ENCODE results near the gene THBS1.

THBS1 gene

GRCh38 chr15:39609166-39609916 is 28.5 kb downstream of the THBS1 start:
- no peak for DNase-seq

- no peak for DNase-seq
These were observed 29.8 kb downstream of the THBS1 start for GRCh38 chr15:39610665-39611064.

GRCh38 chr15:39613271-39613670 is 32.4 kb downstream of the THBS1 start:
- DNase-seq = no peak

GRCh38 chr15:39613861-39614260 is 33.0 kb downstream of the THBS1 start:
- no peak for DNase-seq

- no peak for DNase-seq
These were observed 36.0 kb downstream of the THBS1 start for GRCh38 chr15:39616731-39617455.

GRCh38 chr15:39618063-39618823 is 37.4 kb downstream of the THBS1 start:
- DNase-seq = no peak

GRCh38 chr15:39621210-39621609 is 40.3 kb downstream of the THBS1 start:
- no peak for DNase-seq

- no peak for DNase-seq
These were observed 41.1 kb downstream of the THBS1 start for GRCh38 chr15:39621976-39622375.

- no peak for DNase-seq
These were observed 42.0 kb downstream of the THBS1 start for GRCh38 chr15:39622660-39623516.

- peak; percentile 55 to 70 for DNase-seq
These were observed 42.7 kb downstream of the THBS1 start for GRCh38 chr15:39623529-39623931.

- peak; percentile 80 to 82 for DNase-seq
These were observed 43.9 kb downstream of the THBS1 start for GRCh38 chr15:39624806-39625205.

GRCh38 chr15:39625451-39625850 is 44.6 kb downstream of the THBS1 start:
- DNase-seq = no peak

- DNase-seq = no peak
These were observed 45.0 kb downstream of the THBS1 start for GRCh38 chr15:39625856-39626255.

- DNase-seq = no peak
These were observed 46.7 kb downstream of the THBS1 start for GRCh38 chr15:39627451-39628143.

GRCh38 chr15:39628144-39628508 is 47.2 kb downstream of the THBS1 start:
- no peak for DNase-seq

- no peak for DNase-seq
These were observed 47.8 kb downstream of the THBS1 start for GRCh38 chr15:39628546-39629257.

- DNase-seq = peak; percentile 56 to 68
These were observed 48.5 kb downstream of the THBS1 start for GRCh38 chr15:39629371-39629770.

- no peak for DNase-seq
These were observed 49.0 kb downstream of the THBS1 start for GRCh38 chr15:39629906-39630305.

- DNase-seq = no peak
These were observed 50.5 kb downstream of the THBS1 start for GRCh38 chr15:39631357-39631756.

- no peak for DNase-seq
These were observed 57.2 kb downstream of the THBS1 start for GRCh38 chr15:39638041-39638440.

GRCh38 chr15:39639037-39639436 is 58.2 kb downstream of the THBS1 start:
- DNase-seq = no peak
